ENCODE measurements around the gene PDE6C.

Gene PDE6C

DNA sequence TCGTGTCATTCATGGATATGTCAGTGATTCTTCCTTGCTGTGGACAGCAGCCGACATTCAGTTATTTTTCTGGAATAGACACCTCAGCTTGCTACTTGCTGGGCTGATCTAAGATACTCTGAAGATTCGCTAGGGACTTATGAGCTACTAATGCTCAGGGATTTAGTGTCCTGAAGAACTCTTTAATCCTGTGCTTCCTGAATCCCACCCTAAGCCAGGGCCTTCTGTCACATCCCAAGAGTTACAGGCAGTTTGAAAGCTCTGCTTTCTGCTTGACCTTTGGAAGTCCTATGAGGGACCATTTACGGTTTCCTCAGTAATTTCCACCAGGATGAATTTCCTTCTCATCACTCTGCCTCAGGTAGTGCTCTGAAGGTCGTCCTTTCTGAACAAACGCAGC is at the start of gene PDE6C:
TSS of gene PDE6C (plus strand) at position 227 of the 400 bp plus-strand sequence. CDS start 189 bp downstream, outside the sequence.
- H3K4me3 ChIP-seq (ENCODE audit: low read depth, low read length) = no peak within 1 kb of the TSS

- H3K4me3 ChIP-seq (ENCODE audit: low read depth, low read length) = no peak overlapping the region
Observed at GRCh38 chr10:93565446-93565845, 46.9 kb upstream of the PDE6C start.

- H3K4me3 ChIP-seq (ENCODE audit: low read depth, low read length) = peak within 1 kb of the TSS; percentile 36
Observed at GRCh38 chr10:93566435-93567276, 45.7 kb upstream of the PDE6C start, which contains the start of gene FFAR4. Gene FFAR4 (plus strand): TSS chr10:93566665. CDS start chr10:93566721, 56 bp downstream.

GRCh38 chr10:93567277-93568104 is 44.8 kb upstream of the PDE6C start:
- H3K4me3 ChIP-seq (ENCODE audit: low read depth, low read length) = peak overlapping the region; percentile 36

DNA sequence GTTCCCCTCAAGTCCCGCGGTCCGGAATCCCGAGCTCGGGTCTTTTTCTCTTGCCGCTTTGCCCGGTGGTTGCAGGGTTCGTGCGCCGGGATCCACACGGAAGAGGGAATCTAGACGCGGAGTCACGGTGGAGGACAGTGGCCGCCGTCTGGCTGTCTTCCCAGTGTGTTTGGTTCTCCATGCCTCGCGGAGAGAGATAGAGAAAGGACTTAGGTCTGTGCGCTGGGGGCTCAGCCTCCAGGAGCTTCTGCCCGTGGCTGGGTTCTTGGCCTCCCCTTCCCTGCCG is 44.3 kb upstream of the PDE6C start:
- no peak overlapping the region for H3K4me3 ChIP-seq (ENCODE audit: low read depth, low read length)

- H3K4me3 ChIP-seq (ENCODE audit: low read depth, low read length) = no peak overlapping the region
Observed at GRCh38 chr10:93570383-93570782, 42.0 kb upstream of the PDE6C start.

DNA sequence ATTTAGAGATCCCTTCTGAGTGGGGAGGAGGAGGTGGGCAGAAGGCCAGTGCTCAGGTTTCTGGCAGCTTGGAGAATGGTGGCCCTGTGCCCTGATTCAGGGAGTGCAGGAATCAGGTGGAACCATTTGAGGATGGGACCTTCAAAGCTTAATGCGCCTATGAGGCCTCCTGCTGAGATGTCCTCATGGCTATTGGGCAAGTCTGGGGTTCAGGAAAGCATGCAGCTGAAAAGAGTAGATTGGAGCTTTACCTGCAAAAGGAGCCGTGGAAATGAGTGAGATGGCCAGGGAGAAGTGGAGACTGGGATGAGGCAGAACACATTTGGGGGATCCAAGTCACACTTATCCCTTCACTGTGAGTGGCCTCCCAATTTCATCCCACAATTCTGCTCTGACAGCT is 39.7 kb upstream of the PDE6C start:
- H3K4me3 ChIP-seq (ENCODE audit: low read depth, low read length) = no peak overlapping the region

DNA sequence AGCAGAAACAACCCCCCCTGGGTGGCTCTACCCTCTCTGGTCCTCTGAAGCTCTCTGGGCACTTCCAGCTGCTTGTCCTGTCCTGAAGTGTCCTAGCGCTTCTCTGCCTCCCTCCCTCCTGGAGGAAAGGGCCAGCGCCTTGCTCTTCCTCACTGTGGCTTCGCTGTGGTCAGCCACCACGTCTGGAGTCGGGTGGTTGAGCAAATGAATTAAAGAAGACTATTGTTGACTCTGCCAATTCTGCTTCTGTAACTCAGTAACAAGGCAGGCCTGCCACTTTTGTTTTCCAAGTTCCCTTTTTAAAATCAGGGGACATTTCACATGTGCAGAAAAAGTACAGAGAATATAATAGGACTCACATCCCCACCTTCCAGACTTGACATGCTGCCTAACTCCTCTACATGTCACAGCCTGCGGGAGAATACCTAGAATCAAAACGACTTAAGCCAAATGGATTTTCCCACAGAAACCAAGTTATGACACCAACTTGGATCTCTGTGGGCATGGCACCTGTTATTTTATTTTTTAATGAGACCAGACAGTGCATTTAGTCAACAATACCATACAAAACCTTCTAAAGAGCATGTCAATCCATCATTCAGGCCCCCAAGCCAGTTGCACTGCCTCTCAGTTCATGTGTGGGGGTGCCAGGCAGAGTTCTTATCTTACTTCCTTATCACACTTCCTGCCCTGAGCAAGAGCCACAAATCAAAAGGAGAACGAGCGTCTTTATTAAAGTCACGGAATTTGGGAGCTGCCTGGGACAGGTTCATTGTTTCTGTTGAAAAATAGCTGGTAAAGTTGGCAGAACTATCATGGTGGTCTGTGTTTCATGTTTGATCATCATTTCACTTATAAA is 39.1 kb upstream of the PDE6C start:
- no peak overlapping the region for H3K4me3 ChIP-seq (ENCODE audit: low read depth, low read length)

DNA sequence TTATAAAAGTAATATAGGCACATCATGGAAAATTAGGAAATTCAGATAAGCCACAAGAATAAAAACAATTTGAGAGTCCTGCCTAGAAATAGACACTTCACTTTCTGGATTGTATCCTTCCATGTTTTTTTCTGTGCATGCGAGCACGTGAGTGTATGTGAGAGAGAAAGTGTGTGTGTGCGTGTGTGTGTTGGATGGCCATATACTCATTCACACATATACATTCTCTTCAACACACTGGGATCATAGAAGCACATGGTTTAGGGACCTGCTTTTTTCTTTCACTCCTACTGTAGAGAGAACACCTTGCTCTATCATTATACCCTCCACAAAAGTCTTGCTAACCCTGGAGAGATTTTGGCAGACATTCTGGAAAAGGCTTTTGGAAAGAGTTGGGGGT is 38.4 kb upstream of the PDE6C start:
- H3K4me3 ChIP-seq (ENCODE audit: low read depth, low read length) = no peak overlapping the region

GRCh38 chr10:93576888-93577287 is 35.4 kb upstream of the PDE6C start:
- H3K4me3 ChIP-seq (ENCODE audit: low read depth, low read length) = no peak overlapping the region

DNA sequence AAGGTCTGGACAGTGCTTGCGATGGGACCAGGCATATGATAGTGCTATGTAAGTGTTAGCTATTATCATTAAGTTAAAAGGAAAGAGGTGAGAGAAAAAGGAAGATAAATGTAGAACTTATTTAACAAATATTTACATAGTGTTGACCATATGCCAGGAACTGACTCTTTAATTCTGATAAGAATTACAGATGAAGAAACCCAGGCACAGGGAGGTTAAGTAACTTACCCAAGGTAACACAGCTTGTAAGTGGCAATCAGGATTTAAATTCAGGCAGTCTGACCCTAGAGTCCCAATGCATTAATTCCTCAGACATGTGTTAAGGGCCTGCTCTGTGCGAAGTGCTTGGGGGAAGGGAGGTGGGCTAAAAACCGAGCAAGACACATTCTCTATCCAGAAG is 34.8 kb upstream of the PDE6C start:
- no peak overlapping the region for H3K4me3 ChIP-seq (ENCODE audit: low read depth, low read length)

GRCh38 chr10:93579089-93579488 is 33.2 kb upstream of the PDE6C start:
- H3K4me3 ChIP-seq (ENCODE audit: low read depth, low read length) = no peak overlapping the region

- H3K4me3 ChIP-seq (ENCODE audit: low read depth, low read length) = no peak overlapping the region
Observed at GRCh38 chr10:93579985-93580711, 32.2 kb upstream of the PDE6C start.

- H3K4me3 ChIP-seq (ENCODE audit: low read depth, low read length) = no peak overlapping the region
Observed at GRCh38 chr10:93580828-93581227, 31.5 kb upstream of the PDE6C start.

- no peak overlapping the region for H3K4me3 ChIP-seq (ENCODE audit: low read depth, low read length)
Observed at GRCh38 chr10:93584445-93584844, 27.9 kb upstream of the PDE6C start.

- H3K4me3 ChIP-seq (ENCODE audit: low read depth, low read length) = no peak overlapping the region
Observed at GRCh38 chr10:93589648-93590562, 22.4 kb upstream of the PDE6C start.

GRCh38 chr10:93590638-93591037 is 21.7 kb upstream of the PDE6C start:
- no peak overlapping the region for H3K4me3 ChIP-seq (ENCODE audit: low read depth, low read length)

DNA sequence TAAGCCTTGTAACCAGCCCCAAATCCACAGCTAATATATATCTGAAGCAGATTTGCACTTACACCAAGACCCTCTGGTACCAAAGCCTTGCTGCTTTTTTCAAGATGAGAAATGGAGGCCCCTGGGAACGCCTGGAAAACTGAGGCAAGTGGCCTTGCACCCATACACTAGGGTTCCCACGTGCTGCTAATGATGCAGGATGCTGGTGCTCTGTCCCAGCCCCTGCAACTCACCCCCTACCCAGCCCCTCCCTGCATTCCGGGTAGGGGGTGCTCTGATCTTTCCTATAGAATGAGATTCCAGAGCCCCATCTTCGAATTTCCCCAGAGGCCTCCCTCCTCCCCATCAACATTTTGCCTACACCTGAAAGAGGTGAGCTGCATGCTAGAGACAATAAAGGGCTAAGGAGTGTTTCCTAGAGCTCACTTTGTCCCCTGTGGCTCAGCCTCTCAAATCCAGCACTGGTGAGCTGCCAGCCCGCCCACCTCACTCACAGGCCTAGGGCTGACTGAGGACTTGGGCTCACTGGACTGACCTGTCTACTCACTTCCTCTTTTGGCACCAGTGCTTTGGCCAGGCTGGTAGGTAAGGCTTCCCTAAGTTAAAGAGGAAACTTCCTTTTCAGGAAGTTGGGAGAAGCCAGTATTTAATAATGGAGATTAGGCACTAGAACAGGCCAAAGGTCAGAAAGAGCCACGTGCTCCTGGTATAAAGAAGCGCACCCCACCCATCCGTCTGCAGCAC is 21.1 kb upstream of the PDE6C start:
- no peak overlapping the region for H3K4me3 ChIP-seq (ENCODE audit: low read depth, low read length)

DNA sequence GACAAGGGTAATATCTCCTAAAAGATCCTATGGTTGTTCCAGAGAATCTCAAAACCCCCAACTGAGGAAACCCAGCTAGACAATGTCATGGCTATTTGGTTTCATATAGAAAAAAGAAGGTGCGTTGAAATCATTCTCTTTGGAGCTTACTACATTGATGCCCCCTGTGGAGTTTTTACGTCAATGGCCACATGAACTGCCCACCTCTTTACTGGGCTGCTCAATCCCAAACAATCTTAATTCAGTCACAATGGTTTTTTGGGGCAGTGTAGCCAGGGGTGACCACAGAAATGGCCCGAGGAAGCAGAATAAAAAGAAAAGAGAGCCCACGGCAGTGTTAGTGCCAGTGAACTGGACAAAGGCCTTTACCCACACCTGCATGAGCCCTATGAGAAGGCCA is 19.1 kb upstream of the PDE6C start:
- H3K4me3 ChIP-seq (ENCODE audit: low read depth, low read length) = no peak overlapping the region

All from iPS-11a (cell line).